ENCODE results near the gene ING3.

GRCh38 chr7:121011401-121011800 lies 60.8 kb downstream of the ING3 start:
- no peak for TF ChIP-seq HBP1 (CRISPR knock-in tag; IDR thresholded peaks at IDR 0.05)
- TF ChIP-seq GMEB1 (CRISPR knock-in tag; IDR thresholded peaks at IDR 0.05), result no peak
- TF ChIP-seq RCOR1 (IDR thresholded peaks at IDR 0.05; ENCODE audit: borderline replicate concordance in 1 of 2, low read depth in 2 of 2, low read length in 2 of 2), result no peak
- TF ChIP-seq BHLHE40 (IDR thresholded peaks at IDR 0.05; ENCODE audit: low read length), result no peak
- TF ChIP-seq HDGF (IDR thresholded peaks at IDR 0.05), result no peak
- no peak for TF ChIP-seq USF2 (CRISPR knock-in tag; IDR thresholded peaks at IDR 0.05)
- TF ChIP-seq EZH2 (IDR thresholded peaks at IDR 0.05; ENCODE audit: borderline replicate concordance, low read depth, low read length), result no peak
- TF ChIP-seq ZFP91 (CRISPR knock-in tag; IDR thresholded peaks at IDR 0.05), result no peak
- no peak for TF ChIP-seq ZNF146 (CRISPR knock-in tag; IDR thresholded peaks at IDR 0.05; ENCODE audit: unreplicated experiment)
